H9 (cell line): Measurements from ENCODE around the gene SFI1. TPM values are rescaled to one million over a fixed set of nuclear protein-coding genes. Genes with fewer than 3 reads are reported as not detected.

Source experiments
- DNase-seq: peaks from one replicate; pipeline ENCODE4 v3.0.0-alpha.2; 2017
- H2AFZ ChIP-seq: one replicate; pipeline ENCODE4 v1.6.1; 2013; ENCODE audit warnings: mild to moderate bottlenecking, low read length, control low read depth, moderate library complexity
- H2AK5ac ChIP-seq: 2 replicates; pipeline ENCODE4 v1.6.1; 2013; ENCODE audit warnings: low read length, control low read depth, mixed read lengths; ENCODE audit not compliant: insufficient read length
- H2BK120ac ChIP-seq: one replicate; pipeline ENCODE4 v1.6.1; 2013; ENCODE audit warnings: low read depth, mild to moderate bottlenecking, low read length, control low read depth, inconsistent platforms; ENCODE audit not compliant: poor library complexity, severe bottlenecking
- H2BK12ac ChIP-seq: 2 replicates; pipeline ENCODE4 v1.6.1; 2013; ENCODE audit warnings: low read length, control low read depth, mixed read lengths, low read depth; ENCODE audit not compliant: insufficient read length
- H2BK15ac ChIP-seq: 2 replicates; pipeline ENCODE4 v1.6.1; 2013; ENCODE audit warnings: low read depth, low read length, control low read depth
- H2BK20ac ChIP-seq: one replicate; pipeline ENCODE4 v1.6.1; 2013; ENCODE audit warnings: low read depth, mild to moderate bottlenecking, low read length, control low read depth, inconsistent platforms; ENCODE audit not compliant: poor library complexity, severe bottlenecking
- H2BK5ac ChIP-seq: 2 replicates; pipeline ENCODE4 v1.6.1; 2013; ENCODE audit warnings: low read length, control low read depth, mixed read lengths; ENCODE audit not compliant: insufficient read length
- H3K14ac ChIP-seq: 2 replicates; pipeline ENCODE4 v1.6.1; 2013; ENCODE audit warnings: low read length, control low read depth; ENCODE audit not compliant: insufficient read depth
- H3K18ac ChIP-seq: 2 replicates; pipeline ENCODE4 v1.6.1; 2013; ENCODE audit warnings: low read depth, mild to moderate bottlenecking, mixed read lengths, low read length, control low read depth; ENCODE audit not compliant: insufficient read length
- H3K23ac ChIP-seq: 2 replicates; pipeline ENCODE4 v1.6.1; 2013; ENCODE audit warnings: low read length, control low read depth, mixed read lengths, low read depth; ENCODE audit not compliant: insufficient read length
- H3K23me2 ChIP-seq: 2 replicates; pipeline ENCODE4 v1.6.1; 2013; ENCODE audit warnings: low read depth, mild to moderate bottlenecking, mixed read lengths, low read length, control low read depth; ENCODE audit not compliant: insufficient read length, poor library complexity, severe bottlenecking
- H3K27ac ChIP-seq: 2 replicates; pipeline ENCODE4 v1.5.1; 2013; ENCODE audit warnings: low read length, control low read depth, mixed read lengths, low read depth; ENCODE audit not compliant: insufficient read length
- H3K27me3 ChIP-seq: 2 replicates; pipeline ENCODE4 v1.6.1; 2013; ENCODE audit warnings: low read length, control low read depth, inconsistent platforms; ENCODE audit not compliant: insufficient read depth
- H3K4ac ChIP-seq: 2 replicates; pipeline ENCODE4 v1.6.1; 2013; ENCODE audit warnings: low read depth, mild to moderate bottlenecking, control low read depth, inconsistent platforms, low read length, moderate library complexity
- H3K4me1 ChIP-seq: 2 replicates; pipeline ENCODE4 v1.6.1; 2013; ENCODE audit warnings: low read length, control low read depth, inconsistent platforms; ENCODE audit not compliant: insufficient read depth
- H3K4me2 ChIP-seq: 2 replicates; pipeline ENCODE4 v1.6.1; 2013; ENCODE audit warnings: low read length, control low read depth, mixed read lengths; ENCODE audit not compliant: insufficient read length, insufficient read depth
- H3K56ac ChIP-seq: 2 replicates; pipeline ENCODE4 v1.6.1; 2013; ENCODE audit warnings: low read depth, mild to moderate bottlenecking, mixed read lengths, low read length, control low read depth; ENCODE audit not compliant: insufficient read length
- H3K79me1 ChIP-seq: 2 replicates; pipeline ENCODE4 v1.6.1; 2013; ENCODE audit warnings: low read depth, mild to moderate bottlenecking, moderate library complexity, low read length, control low read depth, inconsistent platforms; ENCODE audit not compliant: insufficient read depth, poor library complexity, severe bottlenecking
- H3K79me2 ChIP-seq: 2 replicates; pipeline ENCODE4 v1.6.1; 2013; ENCODE audit warnings: low read length, control low read depth, inconsistent platforms; ENCODE audit not compliant: insufficient read depth
- H3K9ac ChIP-seq: 2 replicates; pipeline ENCODE4 v1.6.1; 2013; ENCODE audit warnings: low read length, control low read depth, mixed read lengths; ENCODE audit not compliant: insufficient read length; ENCODE audit errors: extremely low read depth
- H3K9me3 ChIP-seq: one replicate; pipeline ENCODE4 v1.6.1; 2013; ENCODE audit warnings: low read depth, low read length, inconsistent platforms; ENCODE audit not compliant: control insufficient read depth
- H3T11ph ChIP-seq: one replicate; pipeline ENCODE4 v1.6.1; 2013; ENCODE audit warnings: mild to moderate bottlenecking, low read length, control low read depth, inconsistent platforms
- H4K20me1 ChIP-seq: one replicate; pipeline ENCODE4 v1.6.1; 2013; ENCODE audit not compliant: control insufficient read depth, insufficient read length, insufficient read depth
- H4K5ac ChIP-seq: 2 replicates; pipeline ENCODE4 v1.6.1; 2013; ENCODE audit warnings: low read depth, mild to moderate bottlenecking, mixed read lengths, low read length, control low read depth; ENCODE audit not compliant: insufficient read length
- H4K8ac ChIP-seq: replicated peaks from 2 replicates; pipeline ENCODE4 v1.6.1; 2013; ENCODE audit warnings: low read length, control low read depth, mixed read lengths, low read depth; ENCODE audit not compliant: insufficient read length
- H4K91ac ChIP-seq: 2 replicates; pipeline ENCODE4 v1.6.1; 2013; ENCODE audit warnings: low read depth, mild to moderate bottlenecking, moderate library complexity, mixed read lengths, low read length, control low read depth; ENCODE audit not compliant: insufficient read length
- H3K27ac Mint-ChIP-seq, 3 experiments: 2 replicates in 2 of 3; 3 replicates in 1 of 3; pipeline ENCODE4 v1.8.0; 2020 to 2021; ENCODE audit warnings: mixed read lengths in 3 of 3, mild to moderate bottlenecking in 1 of 3, moderate library complexity in 1 of 3
- H3K27me3 Mint-ChIP-seq: 2 replicates; pipeline ENCODE4 v1.8.0; 2021; ENCODE audit warnings: low read depth, mild to moderate bottlenecking, moderate library complexity, mixed read lengths
- H3K36me3 Mint-ChIP-seq, 3 experiments: 2 replicates in 2 of 3; 3 replicates in 1 of 3; pipeline ENCODE4 v1.8.0; 2020 to 2021; ENCODE audit warnings: low read depth in 3 of 3, mixed read lengths in 3 of 3; ENCODE audit not compliant: insufficient read depth in 1 of 3
- H3K4me1 Mint-ChIP-seq, 2 experiments: 2 replicates each; pipeline ENCODE4 v1.8.0; 2020; ENCODE audit warnings: mixed read lengths in 2 of 2
- H3K4me3 Mint-ChIP-seq, 2 experiments: 2 replicates in 1 of 2; 3 replicates in 1 of 2; pipeline ENCODE4 v1.8.0; 2020 to 2021; ENCODE audit warnings: mild to moderate bottlenecking in 2 of 2, mixed read lengths in 2 of 2, moderate library complexity in 1 of 2
- H3K9me3 Mint-ChIP-seq, 2 experiments: 2 replicates in 1 of 2; 3 replicates in 1 of 2; pipeline ENCODE4 v1.8.0; 2020; ENCODE audit warnings: mild to moderate bottlenecking in 2 of 2, mixed read lengths in 2 of 2, moderate library complexity in 1 of 2
- WGBS: extraction: QIAGEN DNeasy Blood & Tissue Kit; methylation state at CpG from one replicate; pipeline ENCODE4 v1.1.7; 2013; ENCODE audit warnings: missing lambda C conversion rate, low lambda C conversion rate, mixed read lengths; ENCODE audit not compliant: insufficient read length; ENCODE audit errors: extremely low coverage; 5-methylcytosine and 5-hydroxymethylcytosine counted together
- total RNA-seq: library from RNA; stranded (reverse); gene quantifications from 2 replicates; pipeline ENCODE4 v1.2.1, GENCODE V29; 2021
- TF ChIP-seq, protein P1 (sequence below): fragments of 200-600 bp; sonication (generic); conservative IDR thresholded peaks from 3 replicates; pipeline ENCODE4 v1.8.0; 2021; ENCODE audit warnings: antibody characterized with exemption, mild to moderate bottlenecking

The SFI1 gene
- total RNA-seq, 1 experiment from 2014 or later = 26.4 TPM

- Histone ChIP-seq H2AK5ac (no peak overlapping the region), H3K9me3 (no peaks in the 10 kb centered on the region), H3T11ph (no peak overlapping the region), H3K27me3 (no peaks in the 10 kb centered on the region), H2BK5ac (no peak overlapping the region), H4K91ac (no peak overlapping the region), H4K5ac (no peak overlapping the region), H2BK15ac (no peak overlapping the region), H2BK20ac (no peak overlapping the region), H4K20me1 (no peaks in the 10 kb centered on the region), H3K23ac (no peak overlapping the region), H3K4ac (no peak overlapping the region), H3K14ac (no peak overlapping the region), H3K4me2 (no peak overlapping the region), H3K9ac (no peak overlapping the region), H3K4me1 (no peaks in the 10 kb centered on the region; the same call in 1 of the 2 replicates), H3K79me2 (no peaks in the 10 kb centered on the region), H2AFZ (no peak overlapping the region), H4K8ac (no peak overlapping the region), H3K23me2 (no peaks in the 10 kb centered on the region), H3K79me1 (peaks cover 3% of the 10 kb centered on the region), H3K27ac (no peak overlapping the region), H3K56ac (no peak overlapping the region), H3K18ac (no peak overlapping the region), H2BK120ac (no peak overlapping the region), H2BK12ac (no peak overlapping the region)
- Mint-ChIP-seq H3K4me1 (peaks cover 15 to 20% of the 10 kb centered on the region in 2 experiments), H3K4me3 (no peak overlapping the region), H3K27me3 (no peaks in the 10 kb centered on the region; the same call in 1 of the 2 replicates), H3K36me3 (peaks cover 4 to 35% (median 34%) of the 10 kb centered on the region in 3 experiments; a peak in 6 of 7 replicates), H3K27ac (no peak overlapping the region), H3K9me3 (no peaks in the 10 kb centered on the region; a peak in 1 of 5 replicates)
- no CpG with 5 or more reads among the region's 20 CpGs for WGBS
- no peak for DNase-seq
- TF ChIP-seq, protein P1, sequence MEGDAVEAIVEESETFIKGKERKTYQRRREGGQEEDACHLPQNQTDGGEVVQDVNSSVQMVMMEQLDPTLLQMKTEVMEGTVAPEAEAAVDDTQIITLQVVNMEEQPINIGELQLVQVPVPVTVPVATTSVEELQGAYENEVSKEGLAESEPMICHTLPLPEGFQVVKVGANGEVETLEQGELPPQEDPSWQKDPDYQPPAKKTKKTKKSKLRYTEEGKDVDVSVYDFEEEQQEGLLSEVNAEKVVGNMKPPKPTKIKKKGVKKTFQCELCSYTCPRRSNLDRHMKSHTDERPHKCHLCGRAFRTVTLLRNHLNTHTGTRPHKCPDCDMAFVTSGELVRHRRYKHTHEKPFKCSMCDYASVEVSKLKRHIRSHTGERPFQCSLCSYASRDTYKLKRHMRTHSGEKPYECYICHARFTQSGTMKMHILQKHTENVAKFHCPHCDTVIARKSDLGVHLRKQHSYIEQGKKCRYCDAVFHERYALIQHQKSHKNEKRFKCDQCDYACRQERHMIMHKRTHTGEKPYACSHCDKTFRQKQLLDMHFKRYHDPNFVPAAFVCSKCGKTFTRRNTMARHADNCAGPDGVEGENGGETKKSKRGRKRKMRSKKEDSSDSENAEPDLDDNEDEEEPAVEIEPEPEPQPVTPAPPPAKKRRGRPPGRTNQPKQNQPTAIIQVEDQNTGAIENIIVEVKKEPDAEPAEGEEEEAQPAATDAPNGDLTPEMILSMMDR = no peak
Measured at GRCh38 chr22:31620756-31621480, 124.6 kb downstream of the SFI1 start.
